NCI-H2029 treated with DMSO at 0.1 percent for 48 hours (cell line): Measurements from ENCODE around the gene ATF7.
"Not testable (repeated sequence)": the region's sequence is repeated elsewhere in the genome, so short reads cannot be mapped to it uniquely, and the experiment has no call there.

Experiments
- DNase-seq: peaks from one replicate; lab custom pipeline; 2025; lab: John Stamatoyannopoulos, UW

The ATF7 gene

DNA sequence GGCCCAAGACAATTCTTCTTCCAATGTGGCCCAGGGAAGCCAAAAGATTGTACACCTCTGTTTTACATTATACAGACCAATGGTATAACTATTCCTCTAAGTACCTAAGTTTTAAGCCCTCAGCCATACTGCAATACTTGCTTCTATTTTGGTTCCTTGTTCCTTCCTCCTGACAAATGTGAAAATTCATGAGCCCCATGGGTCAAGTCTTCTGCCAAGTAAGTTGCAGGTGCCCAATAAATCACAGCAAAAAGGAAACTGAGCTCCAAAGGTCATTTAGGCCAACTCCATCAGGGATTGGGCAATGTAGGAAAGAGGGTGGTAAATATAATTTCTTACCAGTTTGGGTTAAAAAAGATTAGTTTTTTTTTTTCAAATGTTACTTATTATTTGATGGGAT lies 61.2 kb downstream of the ATF7 start:
- no peak for DNase-seq

DNA sequence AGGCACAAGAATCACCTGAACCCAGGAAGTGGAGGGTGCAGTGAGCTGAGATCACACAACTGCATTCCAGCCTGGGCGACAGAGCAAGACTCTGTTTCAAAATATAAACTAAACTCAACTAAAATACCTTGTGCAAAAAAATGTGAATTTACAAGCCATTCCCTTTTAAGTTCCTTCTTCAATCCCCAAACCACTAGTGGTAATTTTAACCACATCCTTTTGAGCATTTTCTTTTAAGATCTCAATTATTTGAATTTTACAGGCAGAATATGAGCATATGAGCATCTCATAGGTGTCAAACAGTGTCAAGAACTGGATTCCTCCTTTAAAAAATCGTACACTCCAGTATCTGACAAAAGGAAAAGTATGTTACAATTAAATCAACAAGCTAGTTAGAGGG lies 61.9 kb downstream of the ATF7 start:
- no peak for DNase-seq

DNA sequence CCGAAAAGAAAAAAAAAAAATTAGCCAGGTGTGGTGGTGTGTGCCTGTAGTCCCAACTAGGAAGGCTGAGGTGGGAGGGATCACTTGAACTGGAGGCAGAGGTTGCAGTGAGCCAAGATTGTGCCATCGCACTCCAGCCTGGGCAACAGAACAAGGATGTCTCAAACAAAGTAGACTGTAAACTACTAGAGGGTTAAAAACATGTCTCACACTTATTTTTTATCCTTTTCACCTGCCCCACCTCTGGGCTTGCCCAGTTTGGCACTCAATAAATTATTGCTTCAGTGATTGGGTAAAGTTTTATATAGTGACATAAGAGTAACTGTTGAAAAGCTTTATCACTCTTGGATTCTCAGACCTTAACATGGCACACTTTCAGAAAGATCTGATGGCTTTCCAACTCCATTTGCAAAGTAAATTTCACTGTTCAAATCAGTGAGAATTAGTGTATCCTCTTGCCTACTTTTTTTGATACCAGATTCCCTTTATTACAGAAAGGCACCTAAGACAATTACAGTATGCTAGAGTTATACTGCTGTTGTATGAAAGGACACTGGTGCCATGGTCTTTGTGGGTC lies 62.6 kb downstream of the ATF7 start:
- DNase-seq, result no peak

DNA sequence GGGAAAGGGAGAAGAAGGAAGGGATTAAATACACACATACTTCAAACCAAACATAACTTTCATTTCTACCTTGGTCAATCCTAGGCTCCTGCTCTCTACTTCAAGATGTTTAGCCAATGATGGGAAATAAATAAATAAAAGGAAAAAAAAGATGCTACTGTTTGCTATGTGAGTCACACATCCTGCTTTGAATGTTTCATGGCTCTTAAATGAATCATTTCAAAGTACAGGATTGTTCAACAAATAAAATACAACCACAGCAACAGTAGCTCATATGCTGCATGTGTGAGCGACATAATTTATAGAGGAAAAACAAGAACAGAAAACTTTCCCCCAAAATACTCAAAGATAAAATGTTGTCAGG lies 64.6 kb downstream of the ATF7 start:
- DNase-seq, result peak; percentile 16

DNA sequence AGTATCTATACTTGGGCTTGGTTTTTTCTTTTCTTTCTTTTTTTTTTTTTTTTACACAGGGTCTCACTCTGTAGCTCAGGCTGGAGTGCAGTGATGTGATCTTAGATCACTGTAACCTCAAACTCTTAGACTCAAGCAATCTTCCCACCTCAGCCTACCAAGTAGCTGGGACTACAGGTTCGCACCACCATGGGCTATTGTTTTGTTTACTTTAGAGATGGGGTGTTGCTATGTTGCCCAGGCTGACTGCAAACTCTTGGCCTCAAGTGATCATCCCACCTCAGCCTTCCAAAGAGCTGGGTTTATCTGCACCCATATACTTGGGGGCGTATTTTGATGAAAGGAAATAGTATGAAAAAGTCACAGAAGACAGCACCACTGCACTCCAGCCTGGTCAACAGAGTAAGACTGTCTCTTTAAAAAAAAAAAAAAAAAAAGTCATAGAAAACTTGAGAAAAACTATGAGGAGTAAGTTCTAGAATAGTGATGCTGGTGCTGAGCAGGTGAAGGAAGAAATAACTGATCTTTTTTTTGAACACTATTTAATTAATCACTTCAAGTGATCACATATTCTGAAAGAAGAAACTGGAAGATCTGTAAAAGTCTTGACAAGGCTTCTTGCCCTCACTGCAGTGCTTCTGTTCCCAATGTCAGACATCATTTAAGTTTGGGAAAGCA lies 65.1 kb downstream of the ATF7 start:
- no peak for DNase-seq

DNA sequence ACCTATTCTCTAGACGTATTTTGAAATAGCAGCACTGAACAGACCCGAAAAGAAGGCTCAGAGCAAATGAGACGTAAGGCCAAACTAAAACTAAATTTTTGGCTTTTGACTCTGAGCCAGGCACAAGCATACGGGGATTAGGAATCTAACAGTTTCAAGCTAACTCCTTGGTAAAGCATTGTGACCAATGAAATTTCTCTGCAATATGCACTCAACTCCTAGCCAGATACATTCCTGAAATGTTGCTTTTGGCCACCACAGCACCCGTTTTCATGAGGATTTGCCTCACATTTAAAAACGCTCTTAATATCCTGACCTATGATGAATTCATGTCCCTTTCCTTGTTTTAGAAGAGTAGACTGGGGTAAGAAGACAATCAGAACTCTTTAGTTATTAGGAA lies 65.8 kb downstream of the ATF7 start:
- DNase-seq, result no peak

DNA sequence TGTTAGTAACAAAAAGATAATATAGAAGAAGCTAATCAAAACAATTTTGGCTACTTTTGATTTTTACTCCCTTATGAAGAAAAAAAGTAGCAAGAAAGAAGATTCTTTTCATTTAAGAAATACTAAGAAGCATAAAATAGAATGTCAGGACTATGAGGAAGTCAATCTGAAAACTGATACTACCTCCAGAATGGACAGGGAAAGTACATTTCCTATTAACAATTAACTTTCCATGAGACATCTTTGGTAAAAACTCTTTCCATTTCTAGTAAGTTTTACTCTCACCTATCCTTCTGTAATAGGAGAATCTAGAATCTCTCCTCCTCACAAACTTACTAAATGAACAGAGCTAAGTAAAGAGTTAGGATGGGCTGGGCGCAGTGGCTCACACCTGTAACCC lies 67.6 kb downstream of the ATF7 start:
- no peak for DNase-seq

DNA sequence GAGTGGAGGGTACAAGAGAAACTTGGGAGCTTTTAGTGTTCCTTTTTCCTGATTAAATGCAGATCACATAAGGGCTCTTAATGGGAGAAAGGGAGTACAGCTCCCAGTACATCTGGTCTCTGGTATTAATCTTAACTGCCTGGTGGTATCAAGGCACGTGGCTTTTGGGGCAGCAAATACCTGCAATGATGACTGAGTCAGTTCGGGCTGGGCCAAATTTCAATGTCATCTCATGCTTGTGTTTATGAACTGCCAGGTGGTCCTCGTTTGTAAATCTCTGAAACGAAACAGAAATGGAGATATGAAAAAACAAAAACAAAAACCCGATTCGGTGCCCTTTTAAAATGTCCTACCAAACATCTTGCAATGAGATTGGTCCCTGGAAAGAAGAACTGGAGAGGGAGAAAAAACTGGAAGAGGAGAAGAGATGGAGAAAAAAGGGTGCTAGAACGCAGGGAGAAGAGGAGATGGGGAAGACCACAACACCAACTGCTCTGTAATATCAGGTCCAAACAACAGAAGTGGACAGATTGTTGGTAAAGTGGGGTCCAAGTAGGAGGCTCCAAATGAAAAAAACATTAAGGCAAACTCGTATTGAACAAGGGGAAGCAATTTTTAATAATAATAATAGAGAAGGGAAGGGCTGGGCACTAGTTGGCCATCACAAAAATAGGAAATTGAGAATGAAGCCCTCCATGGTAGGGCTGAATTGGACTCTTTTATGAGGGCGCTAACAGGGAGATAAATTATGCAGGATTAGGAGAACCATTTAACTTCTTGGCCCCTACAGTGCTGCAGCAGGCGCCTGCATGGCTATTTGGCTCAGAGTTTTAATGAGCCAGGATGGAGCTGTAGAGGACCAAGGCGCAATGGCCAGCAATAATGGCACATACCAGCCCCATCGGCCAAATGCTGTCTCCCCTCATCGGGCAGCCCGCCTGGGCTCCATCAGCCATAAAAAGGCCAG lies 73.5 kb downstream of the ATF7 start:
- DNase-seq, result no peak

DNA sequence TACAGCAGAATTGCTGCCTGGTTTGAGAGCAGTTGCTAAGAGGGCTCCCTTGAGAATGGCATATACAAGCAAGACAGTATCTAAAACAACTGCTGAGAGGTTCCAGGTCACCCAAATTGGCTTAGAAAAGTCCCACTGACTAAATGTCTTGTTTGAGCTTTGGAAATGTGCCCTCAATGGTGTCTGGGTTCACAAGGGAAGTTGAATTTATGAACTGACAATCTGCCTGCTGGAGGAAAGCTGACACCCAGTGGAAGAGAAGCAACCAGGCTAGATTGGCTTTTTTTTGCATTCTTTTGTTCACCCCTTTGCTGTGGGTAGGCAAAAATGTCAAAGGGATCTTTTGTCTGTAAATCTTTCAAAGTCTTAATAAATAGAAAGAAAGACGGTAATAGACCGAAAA lies 74.3 kb downstream of the ATF7 start:
- DNase-seq, result no peak

DNA sequence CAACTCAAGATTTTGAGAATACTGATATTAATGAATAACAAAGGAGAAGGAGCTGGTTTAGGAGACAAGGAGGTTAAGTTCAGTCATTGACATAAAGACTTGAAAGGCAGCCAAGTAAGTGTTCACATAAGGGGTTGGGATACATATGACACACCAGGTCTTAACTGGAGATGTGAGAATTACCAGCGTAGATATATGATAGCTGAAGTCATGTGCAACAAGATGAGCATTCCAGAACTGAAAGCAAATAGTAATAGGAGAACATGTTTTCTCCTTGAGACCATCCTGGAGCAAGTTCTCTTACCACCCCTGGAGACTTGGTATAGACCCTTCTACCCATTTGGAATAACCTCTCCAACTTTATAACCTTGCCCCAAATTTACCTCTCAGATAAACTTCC lies 75.6 kb downstream of the ATF7 start:
- DNase-seq, result no peak

DNA sequence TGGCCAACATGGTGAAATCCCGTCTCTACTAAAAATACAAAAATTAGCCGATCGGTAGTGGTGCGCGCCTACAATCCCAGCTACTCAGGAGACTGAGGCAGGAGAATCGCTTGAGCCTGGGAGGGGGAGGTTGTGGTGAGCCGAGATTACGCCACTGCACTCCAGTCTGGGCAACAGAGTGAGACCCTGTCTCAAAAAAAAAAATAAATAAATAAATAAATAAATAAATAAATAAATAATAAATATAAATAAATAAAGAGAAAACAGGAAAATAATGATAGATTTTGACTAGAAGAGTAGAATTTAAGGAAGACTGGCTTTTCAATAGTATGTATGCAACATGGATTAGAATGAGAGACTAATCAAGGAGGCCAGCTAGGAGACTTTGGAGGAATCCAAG lies 76.1 kb downstream of the ATF7 start:
- DNase-seq, result not testable (repeated sequence)

DNA sequence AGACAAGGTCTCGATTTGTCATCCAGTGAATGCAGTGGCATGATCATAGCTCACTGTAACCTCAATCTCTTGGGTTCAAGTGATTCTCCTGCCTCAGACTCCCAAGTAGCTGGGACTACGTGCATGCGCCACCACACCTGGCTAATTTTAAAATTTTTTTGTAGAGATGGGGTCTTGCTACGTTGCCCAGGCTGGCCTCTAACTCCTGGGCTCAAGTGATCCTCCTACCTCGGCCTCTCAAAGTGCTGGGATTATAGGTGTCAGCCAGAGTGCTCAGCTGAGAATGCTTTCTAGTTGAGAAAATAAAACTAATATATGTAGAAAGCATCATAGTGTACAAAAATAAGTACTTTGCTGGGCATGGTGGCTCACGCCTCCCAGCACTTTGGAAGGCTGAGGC lies 77.8 kb downstream of the ATF7 start:
- DNase-seq, result not testable (repeated sequence)

DNA sequence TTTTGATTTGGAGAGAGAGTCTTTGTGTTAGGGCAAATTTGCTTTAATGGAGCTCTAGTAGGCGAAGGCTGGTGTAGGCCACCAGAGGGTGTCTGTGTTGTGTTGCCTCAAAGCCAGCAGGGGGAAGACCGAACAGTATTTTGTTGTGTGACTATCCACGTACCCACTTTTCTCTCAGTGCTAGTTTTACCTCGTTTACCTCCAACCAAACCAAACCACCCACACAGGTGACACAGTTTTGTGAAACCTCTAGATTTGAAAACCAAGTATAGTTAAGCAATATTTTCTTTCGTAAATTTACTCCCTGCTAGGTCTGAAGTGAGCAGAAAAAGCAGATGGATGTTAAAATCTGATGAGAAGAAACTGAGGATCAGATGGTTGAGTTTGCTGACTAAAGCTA lies 82.6 kb downstream of the ATF7 start:
- peak; percentile 35 for DNase-seq

DNA sequence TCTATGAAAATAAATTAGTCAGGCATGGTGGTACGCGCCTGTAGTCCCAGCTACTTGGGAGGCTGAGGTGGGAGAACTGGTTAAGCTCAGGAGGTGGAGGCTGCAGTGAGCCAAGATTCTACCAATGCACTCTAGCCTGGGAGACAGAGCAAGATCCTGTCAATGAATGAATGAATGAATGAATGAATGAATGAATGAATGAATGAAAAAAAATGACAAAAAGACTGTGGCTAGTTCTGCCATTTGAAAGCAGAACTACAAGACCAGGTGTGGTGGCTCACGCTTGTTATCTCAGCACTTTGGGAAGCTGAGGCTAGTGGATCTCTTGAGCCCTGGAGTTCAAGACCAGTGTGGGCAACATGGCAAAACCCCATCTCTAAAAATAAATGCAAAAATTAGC lies 86.7 kb downstream of the ATF7 start:
- DNase-seq, result no peak

DNA sequence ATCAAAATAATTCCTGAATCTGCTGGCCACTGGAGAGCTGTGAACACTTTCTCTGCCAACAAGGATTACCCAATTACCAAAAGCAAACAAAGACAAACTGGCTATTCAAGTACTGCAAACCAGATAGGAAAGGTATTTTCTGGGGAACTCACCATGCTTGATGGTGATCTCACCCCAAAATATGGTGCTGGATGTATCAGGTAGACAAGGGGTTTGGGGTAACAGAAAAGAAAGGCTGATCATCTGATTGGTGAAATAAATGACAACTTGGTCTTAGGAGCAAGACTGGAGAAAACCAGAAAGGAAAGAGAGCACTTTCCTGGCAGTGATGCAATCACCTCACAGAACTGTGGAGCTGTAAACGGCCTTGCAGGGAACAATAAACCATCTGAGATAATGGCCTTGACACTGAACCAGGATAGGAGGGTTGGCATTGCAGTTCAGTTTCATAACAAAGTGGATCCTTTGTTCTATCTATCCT lies 87.9 kb downstream of the ATF7 start:
- DNase-seq, result peak; percentile 98

DNA sequence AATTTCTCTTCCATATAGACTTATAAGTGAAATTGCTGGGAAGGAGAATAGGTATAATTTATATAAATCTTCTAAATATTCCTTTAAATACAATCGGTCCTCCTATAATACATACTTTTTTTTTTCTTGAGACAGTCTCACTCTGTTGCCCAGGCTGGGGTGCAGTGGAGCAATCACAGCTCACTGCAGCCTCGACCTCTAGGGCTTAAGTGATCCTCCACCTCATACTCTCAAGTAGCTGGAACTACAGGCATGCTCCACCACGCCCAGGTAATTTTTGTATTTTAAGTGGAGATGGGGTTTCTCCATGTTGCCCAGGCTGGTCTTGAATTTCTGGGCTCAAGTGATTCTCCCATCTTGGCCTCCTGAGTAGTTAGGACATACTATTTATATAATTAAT lies 89.2 kb downstream of the ATF7 start:
- DNase-seq, result no peak

DNA sequence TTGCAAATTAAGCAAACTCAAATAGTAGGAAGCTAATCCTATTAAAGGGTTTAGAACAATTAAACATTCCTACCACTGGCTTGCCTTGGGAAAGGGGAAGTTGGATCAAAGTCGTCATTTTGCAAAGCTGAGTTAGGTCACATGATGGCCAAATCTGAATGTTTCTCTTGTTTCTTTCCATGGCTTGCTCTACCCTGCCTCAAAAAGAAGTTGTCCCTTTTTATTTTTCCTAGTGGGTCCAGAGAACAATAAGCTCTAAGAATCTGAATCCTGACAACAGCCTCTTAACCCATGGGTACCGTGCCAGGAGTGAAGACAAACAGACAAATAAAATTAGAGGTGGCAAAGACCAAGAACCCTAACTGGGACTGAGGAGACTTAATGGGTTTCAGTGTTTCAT lies 92.7 kb downstream of the ATF7 start:
- no peak for DNase-seq

DNA sequence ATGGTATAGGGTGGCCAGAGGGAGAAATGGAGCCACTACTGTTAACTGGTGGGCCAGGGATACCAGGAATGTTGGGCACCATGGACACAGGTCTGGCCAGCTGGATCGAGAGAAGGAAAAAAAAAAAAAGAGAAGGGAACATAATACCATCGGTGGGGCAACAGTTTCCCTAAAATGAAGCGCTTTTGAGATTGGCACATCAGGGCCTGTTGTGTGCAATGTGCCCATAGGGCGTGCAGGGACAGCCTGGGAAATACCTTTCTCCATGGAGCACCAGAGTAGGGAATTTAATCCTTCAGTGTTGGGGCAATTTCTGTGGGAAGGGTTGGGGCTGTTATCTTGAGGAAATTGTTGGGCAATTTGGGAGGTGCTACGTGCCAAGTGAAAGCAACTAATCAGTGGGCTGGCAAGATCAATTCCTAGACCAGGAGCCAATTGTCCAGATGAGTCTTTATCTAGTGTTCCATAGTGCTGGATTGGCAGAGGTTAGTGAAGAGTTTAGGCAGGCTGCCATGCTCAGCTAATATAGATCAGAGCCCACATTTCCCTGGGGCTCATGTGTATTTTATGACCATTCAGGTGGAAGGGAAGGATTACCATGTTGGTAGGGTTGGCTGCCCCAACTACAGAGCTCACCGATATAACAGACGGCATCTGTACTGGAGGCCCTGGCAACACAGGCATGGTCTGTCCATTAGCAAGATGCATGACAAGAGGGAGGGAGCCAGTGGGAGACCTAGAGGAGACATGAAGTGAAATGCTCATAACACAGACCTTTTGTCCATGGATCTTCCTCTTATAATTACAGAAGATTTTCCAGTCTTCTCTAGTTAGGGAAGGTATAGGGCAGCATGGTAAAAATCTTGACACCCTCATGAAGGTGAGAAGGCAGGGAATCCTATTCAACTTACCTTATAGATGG lies 93.4 kb downstream of the ATF7 start:
- no peak for DNase-seq

DNA sequence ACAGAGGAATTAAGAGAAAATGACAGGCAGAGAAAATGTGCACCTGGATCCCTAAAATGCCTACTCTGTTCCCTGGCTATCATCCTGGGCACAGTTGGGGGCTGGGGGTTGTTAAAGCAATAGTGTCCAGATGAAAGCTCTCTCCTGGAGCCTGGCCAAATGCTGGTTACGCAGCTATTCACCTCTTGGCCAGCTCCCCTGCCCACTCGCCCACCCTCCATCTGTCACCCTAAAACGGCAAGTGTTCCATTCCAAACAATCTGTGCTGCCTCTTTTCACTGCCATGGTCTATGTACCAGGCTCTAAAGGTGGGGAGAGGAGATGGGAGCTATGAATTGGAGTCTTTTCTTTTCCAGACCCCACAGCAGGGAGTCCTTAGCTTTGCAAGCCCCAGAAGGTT lies 94.2 kb downstream of the ATF7 start:
- DNase-seq, result no peak

DNA sequence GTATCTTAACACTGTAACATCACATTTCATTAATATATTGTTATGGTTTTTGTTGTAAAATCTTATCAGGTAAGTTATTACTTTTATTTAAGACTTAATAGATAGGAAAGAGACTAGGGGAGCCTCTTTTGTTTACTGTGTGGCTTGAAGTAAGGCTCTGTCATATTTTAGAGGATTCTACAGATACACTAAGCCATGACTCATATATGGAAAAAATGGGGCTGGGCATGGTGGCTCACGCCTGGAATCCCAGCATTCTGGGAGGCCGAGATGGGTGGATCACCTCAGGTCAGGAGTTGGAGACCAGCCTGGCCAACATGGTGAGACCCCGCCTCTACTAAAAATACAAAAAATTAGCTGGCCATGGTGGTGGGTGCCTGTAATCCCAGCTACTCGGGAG lies 95.3 kb downstream of the ATF7 start:
- DNase-seq, result no peak

DNA sequence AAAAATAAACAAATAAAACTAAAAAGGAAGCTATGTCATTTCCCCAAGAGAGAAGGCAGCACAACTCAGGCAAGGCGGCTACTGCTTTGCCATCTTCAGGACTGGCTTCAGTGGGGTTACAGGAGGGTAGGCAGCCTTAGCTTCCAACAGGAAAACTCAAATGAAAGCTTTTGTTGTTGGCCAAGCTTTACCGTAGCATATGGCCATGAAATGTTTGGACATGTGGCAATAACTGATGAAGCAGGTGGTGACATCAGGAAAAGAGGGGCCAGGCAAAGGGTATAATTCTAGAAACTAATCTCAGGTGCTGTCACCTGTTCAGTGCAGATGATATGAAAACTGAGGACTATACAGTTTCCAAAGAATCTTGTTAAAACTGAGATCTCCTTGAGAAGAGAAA lies 96.1 kb downstream of the ATF7 start:
- DNase-seq, result no peak

DNA sequence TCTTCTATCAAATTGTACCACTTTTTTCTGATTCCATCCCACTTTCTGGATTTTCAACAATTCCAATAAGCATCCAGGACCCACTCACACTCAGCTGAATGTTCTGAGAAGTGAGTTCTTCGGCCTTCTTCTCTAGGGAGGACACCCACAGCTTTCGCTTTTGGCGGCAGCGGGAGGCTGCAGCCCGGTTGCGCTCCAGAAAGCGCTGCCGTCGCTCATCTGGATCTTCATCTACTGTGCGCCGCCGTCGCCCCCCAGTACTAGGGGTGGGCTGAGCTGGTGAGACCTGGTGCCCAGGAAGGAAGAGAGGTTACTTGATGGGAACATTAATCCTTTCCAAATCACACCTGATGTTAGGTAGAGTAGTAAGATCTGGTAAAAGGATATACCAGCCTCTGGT lies 101.7 kb downstream of the ATF7 start:
- DNase-seq, result no peak
